CD14-positive monocyte (primary cell): ENCODE results near the gene OR2AK2. TPM values are rescaled to one million over a fixed set of nuclear protein-coding genes. Genes with fewer than 3 reads are reported as not detected.
A peak's percentile ranks its signal among the peaks of the same experiment; 100 is the strongest.
"Not testable (repeated sequence)": the region's sequence is repeated elsewhere in the genome, so short reads cannot be mapped to it uniquely, and the experiment has no call there.

ENCODE experiments used
- DNase-seq, 3 donors: peaks; one replicate each; pipeline ENCODE4 v3.0.0-alpha.2; 2011 to 2022
- H2AFZ ChIP-seq: 2 replicates; pipeline ENCODE4 v1.6.0; 2012; ENCODE audit warnings: mild to moderate bottlenecking, low read depth, low read length, inconsistent platforms; ENCODE audit not compliant: insufficient read depth, poor library complexity, severe bottlenecking
- H3K27ac ChIP-seq, 2 donors: 1 replicate in 1 of 2; 2 replicates in 1 of 2; pipeline ENCODE4 v1.5.1; 2012 to 2013; ENCODE audit warnings: low read length in 2 of 2, control low read depth in 1 of 2, inconsistent platforms in 1 of 2, low read depth in 1 of 2, mild to moderate bottlenecking in 1 of 2
- H3K27me3 ChIP-seq, 2 donors: one replicate each; pipeline versions ENCODE4 v1.6.0 to v1.6.1; 2011 to 2013; ENCODE audit warnings: low read length in 2 of 2; ENCODE audit not compliant: control insufficient read depth in 2 of 2, insufficient read depth in 2 of 2
- H3K36me3 ChIP-seq, 2 donors: replicated peaks in 1 of 2; 1 replicate in 1 of 2; 2 replicates in 1 of 2; pipeline versions ENCODE4 v1.5.1 to v1.6.1; 2012 to 2013; ENCODE audit warnings: low read length in 2 of 2, control low read depth in 1 of 2, inconsistent platforms in 1 of 2, mild to moderate bottlenecking in 1 of 2; ENCODE audit not compliant: insufficient read depth in 2 of 2, control insufficient read depth in 1 of 2
- H3K4me1 ChIP-seq, 2 donors: 1 replicate in 1 of 2; 2 replicates in 1 of 2; pipeline versions ENCODE4 v1.5.1 to v1.6.1; 2012 to 2013; ENCODE audit warnings: low read length in 2 of 2, control low read depth in 1 of 2, inconsistent platforms in 1 of 2, mild to moderate bottlenecking in 1 of 2, moderate library complexity in 1 of 2; ENCODE audit not compliant: insufficient read depth in 2 of 2, control insufficient read depth in 1 of 2
- H3K4me2 ChIP-seq: replicated peaks from 2 replicates; pipeline ENCODE3; 2012; ENCODE audit warnings: low read length, moderate library complexity, mild to moderate bottlenecking; ENCODE audit not compliant: poor library complexity, severe bottlenecking; ENCODE audit errors: extremely low read depth
- H3K4me3 ChIP-seq, 3 experiments: fragments of 200-600 bp in 1 of 3; sonication (generic) in 1 of 3; replicated peaks in 1 of 3; 1 replicate in 2 of 3; 2 replicates in 1 of 3; pipeline ENCODE4 v1.5.1; 2011 to 2013; ENCODE audit warnings: low read length in 3 of 3, mild to moderate bottlenecking in 3 of 3, control low read depth in 2 of 3, low read depth in 2 of 3, inconsistent platforms in 1 of 3, moderate library complexity in 1 of 3
- H3K79me2 ChIP-seq: 2 replicates; pipeline ENCODE4 v1.6.0; 2012; ENCODE audit warnings: mild to moderate bottlenecking, control low read depth, inconsistent platforms, low read length, moderate library complexity; ENCODE audit not compliant: insufficient read depth
- H3K9ac ChIP-seq: 2 replicates; pipeline ENCODE4 v1.6.0; 2017; ENCODE audit warnings: low read length, mild to moderate bottlenecking; ENCODE audit not compliant: insufficient read depth, poor library complexity, severe bottlenecking
- H3K9me3 ChIP-seq, 2 donors: replicated peaks in 1 of 2; 1 replicate in 1 of 2; 2 replicates in 1 of 2; pipeline versions ENCODE4 v1.5.1 to v1.6.1; 2012 to 2013; ENCODE audit warnings: low read length in 2 of 2, control low read depth in 1 of 2; ENCODE audit not compliant: control insufficient read depth in 1 of 2, insufficient read depth in 1 of 2
- H4K20me1 ChIP-seq: 2 replicates; pipeline ENCODE4 v1.6.0; 2012; ENCODE audit warnings: mild to moderate bottlenecking, low read length, control low read depth, moderate library complexity; ENCODE audit not compliant: insufficient read depth
- H3K27ac Mint-ChIP-seq, 7 donors: one replicate each; pipeline ENCODE4 v1.8.0; 2020; ENCODE audit warnings: mild to moderate bottlenecking in 7 of 7, mixed read lengths in 7 of 7, moderate library complexity in 6 of 7, inconsistent platforms in 2 of 7
- H3K27me3 Mint-ChIP-seq, 3 donors: one replicate each; pipeline ENCODE4 v1.8.0; 2021 to 2022; ENCODE audit warnings: low read depth in 3 of 3, mild to moderate bottlenecking in 3 of 3, mixed read lengths in 3 of 3, moderate library complexity in 3 of 3, inconsistent platforms in 1 of 3
- H3K36me3 Mint-ChIP-seq, 2 donors: one replicate each; pipeline ENCODE4 v1.8.0; 2020; ENCODE audit warnings: mixed read lengths in 2 of 2, inconsistent platforms in 1 of 2, mild to moderate bottlenecking in 1 of 2
- H3K4me1 Mint-ChIP-seq: one replicate; pipeline ENCODE4 v1.8.0; 2020; ENCODE audit warnings: mild to moderate bottlenecking, mixed read lengths
- H3K4me3 Mint-ChIP-seq, 2 donors: one replicate each; pipeline ENCODE4 v1.8.0; 2020; ENCODE audit warnings: mild to moderate bottlenecking in 2 of 2, mixed read lengths in 2 of 2, moderate library complexity in 1 of 2
- H3K9me3 Mint-ChIP-seq, 7 donors: one replicate each; pipeline ENCODE4 v1.8.0; 2020 to 2022; ENCODE audit warnings: mixed read lengths in 7 of 7, mild to moderate bottlenecking in 6 of 7, moderate library complexity in 6 of 7, inconsistent platforms in 2 of 7
- CTCF ChIP-seq: fragments of 200-600 bp; IDR thresholded peaks from one replicate; pipeline ENCODE4 v1.8.0; 2022; ENCODE audit warnings: antibody characterized with exemption, mild to moderate bottlenecking
- WGBS: methylation state at CpG from one replicate; pipeline ENCODE4 v1.1.5; 2013; ENCODE audit warnings: missing lambda C conversion rate; ENCODE audit not compliant: insufficient coverage; 5-methylcytosine and 5-hydroxymethylcytosine counted together
- intact Hi-C, 2 donors: fragments of 100-400 bp; cut with micrococcal nuclease; formaldehyde crosslinking; loops; one replicate each; pipeline versions ENCODE4 v1.15.0 to v1.15.1; 2023
- polyA plus RNA-seq, 3 donors: library from polyadenylated mRNA; depleted of rRNA in 1 of 3; unstranded in 2 of 3; stranded (reverse) in 1 of 3; fragments of 300-500 nt in 2 of 3; fragments of >200 nt in 1 of 3; fragmentation: Illumina TruSeq in 2 of 3; gene quantifications; 1 replicate in 2 of 3; 2 replicates in 1 of 3; pipeline ENCODE4 v1.2.3, GENCODE V29; 2012 to 2021

Gene OR2AK2
- polyA plus RNA-seq, 3 donors = not detected

GRCh38 chr1:247936415-247936814, 28.6 kb upstream of the OR2AK2 start:
- H3K36me3 ChIP-seq = no peaks in the 10 kb centered on the region
- WGBS = 98% methylated on average over 18 of the region's 18 CpGs
- intact Hi-C loops = no loop called here
- no peak overlapping the region for H2AFZ ChIP-seq
- H3K4me2 ChIP-seq = no peak overlapping the region
- H3K36me3 Mint-ChIP-seq = no peaks in the 10 kb centered on the region
- H3K4me1 Mint-ChIP-seq = peaks cover 5% of the 10 kb centered on the region
- H3K27me3 Mint-ChIP-seq = peaks cover 0 to 2% (median 0%) of the 10 kb centered on the region in 3 donors
- no peaks in the 10 kb centered on the region for H4K20me1 ChIP-seq
- H3K9ac ChIP-seq = no peak overlapping the region
- TF ChIP-seq CTCF = no peak
- no peak overlapping the region for H3K4me3 ChIP-seq
- peaks cover 6 to 11% of the 10 kb centered on the region in 2 donors for H3K9me3 ChIP-seq
- H3K27me3 ChIP-seq = no peaks in the 10 kb centered on the region
- peaks cover 9 to 15% (median 11%) of the 10 kb centered on the region in 7 donors for H3K9me3 Mint-ChIP-seq
- H3K27ac ChIP-seq = no peak overlapping the region
- H3K27ac Mint-ChIP-seq = peak overlapping the region in 1 of 7 donors; percentile 33
- DNase-seq = no peak
- no peaks in the 10 kb centered on the region for H3K79me2 ChIP-seq
- H3K4me3 Mint-ChIP-seq = no peak overlapping the region
- peaks cover 6% of the 10 kb centered on the region in 2 donors for H3K4me1 ChIP-seq

- intact Hi-C loops, H3K4me1 ChIP-seq, H4K20me1 ChIP-seq, H3K27me3 Mint-ChIP-seq, H3K27me3 ChIP-seq, H3K79me2 ChIP-seq, H3K27ac ChIP-seq, H3K27ac Mint-ChIP-seq, H3K4me1 Mint-ChIP-seq, H3K36me3 ChIP-seq, H3K36me3 Mint-ChIP-seq: not testable (repeated sequence)
- peak overlapping the region; percentile 42 to 75 (median 53) for H3K4me3 ChIP-seq
- peak overlapping the region; percentile 63 for H3K9ac ChIP-seq
- Mint-ChIP-seq H3K9me3 (peaks cover 9 to 15% (median 11%) of the 10 kb centered on the region in 7 donors), H3K4me3 (peak overlapping the region; percentile 75 to 84)
- peak overlapping the region; percentile 74 for H3K4me2 ChIP-seq
- H3K9me3 ChIP-seq = peaks cover 6 to 11% of the 10 kb centered on the region in 2 donors
- peak overlapping the region; percentile 84 for H2AFZ ChIP-seq
- WGBS = 7% methylated on average over 35 of the region's 44 CpGs
- DNase-seq = peak; percentile 64 to 86 (median 71)
- peak; percentile 98 for TF ChIP-seq CTCF
Observed at GRCh38 chr1:247936965-247937734, 27.9 kb upstream of the OR2AK2 start.
